ENCODE results near the gene PPIL3.
A peak's percentile ranks its signal among the peaks of the same experiment; 100 is the strongest.

Gene PPIL3

GRCh38 chr2:200860092-200860795, 28.6 kb downstream of the PPIL3 start:
- Histone ChIP-seq H2AFZ (ENCODE audit: low read length, unreplicated experiment) (no peak overlapping the region), H3K27me3 (ENCODE audit: insufficient read depth, low read length) (no peaks in the 10 kb centered on the region), H3K27ac (ENCODE audit: low read depth, low read length) (peak overlapping the region; percentile 55), H3K4me1 (ENCODE audit: control insufficient read depth, insufficient read depth, low read length, unreplicated experiment) (peaks cover 34% of the 10 kb centered on the region), H3K79me2 (ENCODE audit: control insufficient read depth, insufficient read depth, low read length, unreplicated experiment) (peaks cover 85% of the 10 kb centered on the region), H3K4me3 (ENCODE audit: low read depth, low read length) (peak overlapping the region; percentile 91), H3K36me3 (ENCODE audit: insufficient read depth, low read length) (peaks cover 64% of the 10 kb centered on the region)

DNA sequence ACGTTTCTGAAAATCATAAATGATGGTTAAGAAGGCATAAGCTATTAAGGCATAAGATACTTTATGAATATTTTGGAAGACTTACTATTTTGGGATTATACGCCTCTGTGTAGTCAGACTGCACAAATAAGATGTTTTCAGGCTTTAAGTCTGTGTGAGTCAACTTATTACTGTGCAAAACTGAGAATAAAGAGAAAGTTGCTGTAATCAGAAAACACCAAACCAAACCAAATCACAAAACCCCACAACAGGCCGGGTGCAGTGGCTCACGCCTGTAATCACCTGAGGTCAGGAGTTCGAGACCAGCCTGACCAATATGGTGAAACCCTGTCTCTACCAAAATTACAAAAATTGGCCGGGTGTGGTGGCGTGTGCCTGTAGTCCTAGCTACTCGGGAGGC, 32.1 kb downstream of the PPIL3 start:
- H3K36me3 ChIP-seq (ENCODE audit: insufficient read depth, low read length), result peaks cover 84% of the 10 kb centered on the region
- peaks cover 57% of the 10 kb centered on the region for H3K79me2 ChIP-seq (ENCODE audit: control insufficient read depth, insufficient read depth, low read length, unreplicated experiment)

DNA sequence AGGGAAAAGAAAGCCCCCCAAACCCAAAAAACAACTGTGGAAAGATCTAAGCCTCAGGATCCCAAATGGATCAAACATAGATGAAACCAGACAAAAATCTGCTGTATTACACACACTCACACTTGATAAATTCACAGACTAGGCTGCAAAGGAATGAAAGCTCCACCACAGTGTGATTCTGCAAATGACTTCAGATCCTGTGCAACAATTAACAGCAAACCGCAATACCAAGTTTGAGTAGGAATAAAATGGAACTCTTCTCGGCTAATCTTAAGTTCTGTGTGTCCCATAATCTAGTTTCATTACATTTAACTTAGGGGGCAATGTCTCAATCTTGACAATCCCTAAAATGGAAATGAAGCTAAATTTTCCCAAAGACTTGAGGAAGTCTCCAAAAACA, 36.3 kb downstream of the PPIL3 start:
- no peaks in the 10 kb centered on the region for H3K27me3 ChIP-seq (ENCODE audit: insufficient read depth, low read length)
- H3K4me3 ChIP-seq (ENCODE audit: low read depth, low read length), result no peak overlapping the region
- peaks cover 52% of the 10 kb centered on the region for H3K36me3 ChIP-seq (ENCODE audit: insufficient read depth, low read length)
- H3K79me2 ChIP-seq (ENCODE audit: control insufficient read depth, insufficient read depth, low read length, unreplicated experiment), result peaks cover 15% of the 10 kb centered on the region
- no peak overlapping the region for H3K27ac ChIP-seq (ENCODE audit: low read depth, low read length)
- no peak overlapping the region for H2AFZ ChIP-seq (ENCODE audit: low read length, unreplicated experiment)
- H3K4me1 ChIP-seq (ENCODE audit: control insufficient read depth, insufficient read depth, low read length, unreplicated experiment), result no peaks in the 10 kb centered on the region

More for the DNA sequence above, 32.1 kb downstream of the PPIL3 start:
- no peaks in the 10 kb centered on the region for H3K27me3 ChIP-seq (ENCODE audit: insufficient read depth, low read length)
- H2AFZ ChIP-seq (ENCODE audit: low read length, unreplicated experiment), result no peak overlapping the region
- no peak overlapping the region for H3K4me3 ChIP-seq (ENCODE audit: low read depth, low read length)
- H3K27ac ChIP-seq (ENCODE audit: low read depth, low read length), result no peak overlapping the region
- H3K4me1 ChIP-seq (ENCODE audit: control insufficient read depth, insufficient read depth, low read length, unreplicated experiment), result peaks cover 28% of the 10 kb centered on the region

- peaks cover 5% of the 10 kb centered on the region for H3K79me2 ChIP-seq (ENCODE audit: control insufficient read depth, insufficient read depth, low read length, unreplicated experiment)
- H3K27ac ChIP-seq (ENCODE audit: low read depth, low read length), result no peak overlapping the region
- peaks cover 42% of the 10 kb centered on the region for H3K36me3 ChIP-seq (ENCODE audit: insufficient read depth, low read length)
These were observed 37.3 kb downstream of the PPIL3 start for GRCh38 chr2:200851398-200852248.

DNA sequence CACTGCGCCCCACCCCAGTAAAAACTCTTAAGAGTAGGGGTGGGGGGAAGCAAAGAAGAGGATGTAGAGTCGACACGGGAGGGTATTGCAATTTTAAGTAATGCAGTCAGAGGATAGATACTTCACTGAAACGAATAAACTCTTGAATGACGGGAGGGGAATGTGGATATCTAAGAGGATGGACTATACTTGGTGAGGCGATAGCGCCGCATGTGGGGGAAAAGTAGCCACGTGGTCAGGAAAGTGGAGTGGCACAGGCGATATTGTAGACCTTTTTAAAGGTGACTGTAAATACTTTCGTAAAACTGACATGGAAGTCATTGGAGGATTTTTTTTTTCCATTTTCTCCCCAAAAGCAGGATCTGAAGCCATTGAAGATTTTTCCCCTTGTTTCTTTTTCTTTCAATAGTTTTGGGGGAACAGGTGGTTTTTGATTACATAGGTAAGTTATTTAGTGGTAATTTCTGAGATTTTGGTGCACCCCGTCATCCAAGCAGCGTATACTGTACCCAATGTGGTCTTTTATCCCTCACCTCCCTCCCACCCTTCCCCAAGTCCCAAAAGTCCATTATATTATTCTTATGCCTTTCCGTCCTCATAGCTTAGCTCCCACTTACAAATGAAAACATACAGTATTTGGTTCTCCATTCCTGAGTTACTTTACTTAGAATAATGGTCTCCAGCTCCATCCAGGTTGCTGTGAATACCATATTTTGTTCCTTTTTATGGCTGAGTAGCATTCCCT, 38.2 kb downstream of the PPIL3 start:
- H3K27me3 ChIP-seq (ENCODE audit: insufficient read depth, low read length), result no peaks in the 10 kb centered on the region
- no peak overlapping the region for H3K27ac ChIP-seq (ENCODE audit: low read depth, low read length)
- no peak overlapping the region for H3K4me3 ChIP-seq (ENCODE audit: low read depth, low read length)
- H3K79me2 ChIP-seq (ENCODE audit: control insufficient read depth, insufficient read depth, low read length, unreplicated experiment), result no peaks in the 10 kb centered on the region
- no peak overlapping the region for H2AFZ ChIP-seq (ENCODE audit: low read length, unreplicated experiment)
- no peaks in the 10 kb centered on the region for H3K4me1 ChIP-seq (ENCODE audit: control insufficient read depth, insufficient read depth, low read length, unreplicated experiment)
- H3K36me3 ChIP-seq (ENCODE audit: insufficient read depth, low read length), result peaks cover 35% of the 10 kb centered on the region

More at GRCh38 chr2:200851398-200852248, 37.3 kb downstream of the PPIL3 start:
- Histone ChIP-seq H3K4me1 (ENCODE audit: control insufficient read depth, insufficient read depth, low read length, unreplicated experiment) (no peaks in the 10 kb centered on the region), H3K27me3 (ENCODE audit: insufficient read depth, low read length) (no peaks in the 10 kb centered on the region), H2AFZ (ENCODE audit: low read length, unreplicated experiment) (no peak overlapping the region), H3K4me3 (ENCODE audit: low read depth, low read length) (no peak overlapping the region)

GRCh38 chr2:200847939-200848338, 40.9 kb downstream of the PPIL3 start:
- no peaks in the 10 kb centered on the region for H3K79me2 ChIP-seq (ENCODE audit: control insufficient read depth, insufficient read depth, low read length, unreplicated experiment)
- peaks cover 20% of the 10 kb centered on the region for H3K36me3 ChIP-seq (ENCODE audit: insufficient read depth, low read length)
- H3K27me3 ChIP-seq (ENCODE audit: insufficient read depth, low read length), result no peaks in the 10 kb centered on the region
- H2AFZ ChIP-seq (ENCODE audit: low read length, unreplicated experiment), result no peak overlapping the region
- no peak overlapping the region for H3K27ac ChIP-seq (ENCODE audit: low read depth, low read length)
- no peak overlapping the region for H3K4me3 ChIP-seq (ENCODE audit: low read depth, low read length)
- no peaks in the 10 kb centered on the region for H3K4me1 ChIP-seq (ENCODE audit: control insufficient read depth, insufficient read depth, low read length, unreplicated experiment)

DNA sequence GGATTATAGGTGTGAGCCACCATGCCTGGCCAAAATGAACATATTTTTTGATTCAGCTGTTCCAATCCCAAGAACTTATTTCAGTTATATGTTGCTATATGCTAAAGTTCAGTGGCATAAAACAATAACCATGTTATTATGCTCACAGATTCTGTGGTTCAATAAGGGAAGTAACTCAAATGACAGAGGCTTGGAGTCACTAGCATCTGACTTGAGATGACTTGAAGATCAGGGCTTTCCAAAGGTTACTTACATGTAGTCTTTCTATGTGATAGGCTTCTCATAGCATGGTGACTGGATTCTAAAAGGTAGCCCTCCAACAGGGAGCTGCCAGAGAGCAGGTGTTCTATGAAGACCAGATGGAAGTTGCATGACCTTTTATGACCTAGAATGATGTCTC, 41.6 kb downstream of the PPIL3 start:
- Histone ChIP-seq H3K4me3 (ENCODE audit: low read depth, low read length) (no peak overlapping the region), H3K79me2 (ENCODE audit: control insufficient read depth, insufficient read depth, low read length, unreplicated experiment) (no peaks in the 10 kb centered on the region), H2AFZ (ENCODE audit: low read length, unreplicated experiment) (no peak overlapping the region), H3K36me3 (ENCODE audit: insufficient read depth, low read length) (peaks cover 13% of the 10 kb centered on the region), H3K27ac (ENCODE audit: low read depth, low read length) (no peak overlapping the region), H3K4me1 (ENCODE audit: control insufficient read depth, insufficient read depth, low read length, unreplicated experiment) (no peaks in the 10 kb centered on the region), H3K27me3 (ENCODE audit: insufficient read depth, low read length) (no peaks in the 10 kb centered on the region)

- H3K4me1 ChIP-seq (ENCODE audit: control insufficient read depth, insufficient read depth, low read length, unreplicated experiment), result no peaks in the 10 kb centered on the region
- no peak overlapping the region for H2AFZ ChIP-seq (ENCODE audit: low read length, unreplicated experiment)
- H3K27me3 ChIP-seq (ENCODE audit: insufficient read depth, low read length), result no peaks in the 10 kb centered on the region
- no peaks in the 10 kb centered on the region for H3K36me3 ChIP-seq (ENCODE audit: insufficient read depth, low read length)
- no peak overlapping the region for H3K27ac ChIP-seq (ENCODE audit: low read depth, low read length)
- no peaks in the 10 kb centered on the region for H3K79me2 ChIP-seq (ENCODE audit: control insufficient read depth, insufficient read depth, low read length, unreplicated experiment)
- H3K4me3 ChIP-seq (ENCODE audit: low read depth, low read length), result no peak overlapping the region
These were observed 43.1 kb downstream of the PPIL3 start for GRCh38 chr2:200845669-200846325.

DNA sequence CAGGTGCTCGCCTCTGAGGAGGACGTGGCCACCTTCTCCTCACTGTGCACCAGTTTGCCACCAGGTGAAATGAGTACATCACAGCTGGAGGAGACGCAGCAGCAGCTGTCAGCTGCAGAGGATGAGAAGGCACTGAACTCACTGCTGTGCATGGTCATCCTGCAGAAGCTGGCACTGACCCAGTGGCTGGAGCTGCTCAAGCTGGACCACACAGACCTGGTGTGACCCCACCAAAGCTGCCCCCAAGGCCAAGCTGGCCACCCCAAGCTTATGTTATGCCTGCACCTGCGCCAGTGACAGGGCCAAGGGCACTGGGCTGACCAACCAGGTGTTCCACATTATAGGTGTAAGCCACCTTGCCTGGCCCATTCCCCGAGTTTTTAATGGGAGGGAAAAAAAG, 43.7 kb downstream of the PPIL3 start:
- Histone ChIP-seq H2AFZ (ENCODE audit: low read length, unreplicated experiment) (no peak overlapping the region), H3K36me3 (ENCODE audit: insufficient read depth, low read length) (no peaks in the 10 kb centered on the region), H3K79me2 (ENCODE audit: control insufficient read depth, insufficient read depth, low read length, unreplicated experiment) (no peaks in the 10 kb centered on the region), H3K4me1 (ENCODE audit: control insufficient read depth, insufficient read depth, low read length, unreplicated experiment) (no peaks in the 10 kb centered on the region), H3K4me3 (ENCODE audit: low read depth, low read length) (no peak overlapping the region), H3K27ac (ENCODE audit: low read depth, low read length) (no peak overlapping the region), H3K27me3 (ENCODE audit: insufficient read depth, low read length) (no peaks in the 10 kb centered on the region)
